WTC11 (cell line): Measurements from ENCODE around the gene SLC38A11. TPM values are rescaled to one million over a fixed set of nuclear protein-coding genes. Genes with fewer than 3 reads are reported as not detected.

Source experiments
- ATAC-seq: fragments of 200-7000 bp; cut with Tn5 transposase; 2 replicates; pipeline ENCODE4 v1.10.0; 2021; ENCODE audit warnings: mild to moderate bottlenecking, moderate library complexity
- CTCF ChIA-PET: fragments of 300-600 bp; sonication (Branson Sonifier 250); formaldehyde crosslinking; loops from one replicate; lab custom pipeline; 2021; ENCODE audit warnings: antibody characterized with exemption; lab: Charles Lee
- POLR2A ChIA-PET: fragments of 350-600 bp; sonication (Branson Sonifier 250); formaldehyde crosslinking; loops from one replicate; lab custom pipeline; 2021; ENCODE audit warnings: antibody characterized with exemption; lab: Charles Lee
- DNase-seq: peaks from one replicate; pipeline ENCODE4 v3.0.0; 2021; ENCODE audit warnings: low spot score
- H3K27ac Mint-ChIP-seq: 2 replicates; pipeline ENCODE4 v1.8.0; 2021; ENCODE audit warnings: mixed read lengths
- H3K27me3 Mint-ChIP-seq: 2 replicates; pipeline ENCODE4 v1.8.0; 2021; ENCODE audit warnings: low read depth, mild to moderate bottlenecking, moderate library complexity, mixed read lengths
- H3K36me3 Mint-ChIP-seq: 2 replicates; pipeline ENCODE4 v1.8.0; 2021; ENCODE audit warnings: mixed read lengths
- H3K4me1 Mint-ChIP-seq: 2 replicates; pipeline ENCODE4 v1.8.0; 2022; ENCODE audit warnings: mixed read lengths
- H3K4me3 Mint-ChIP-seq: 2 replicates; pipeline ENCODE4 v1.8.0; 2021; ENCODE audit warnings: mild to moderate bottlenecking, moderate library complexity, mixed read lengths
- H3K9me3 Mint-ChIP-seq: 2 replicates; pipeline ENCODE4 v1.8.0; 2021; ENCODE audit warnings: mixed read lengths
- AR ChIP-seq: fragments of 250-450 bp; sonication (Bioruptor Pico); IDR thresholded peaks from 2 replicates; pipeline ENCODE4 v1.9.0; 2021; ENCODE audit warnings: mild to moderate bottlenecking
- CBFB ChIP-seq: sonication (generic); formaldehyde crosslinking; IDR thresholded peaks from 2 replicates; pipeline ENCODE4 v1.8.1; 2022; ENCODE audit warnings: mild to moderate bottlenecking, low read depth, missing genetic modification reagents
- ERG ChIP-seq: fragments of 250-450 bp; sonication (Bioruptor Pico); IDR thresholded peaks from 2 replicates; pipeline ENCODE4 v1.8.0; 2021; ENCODE audit warnings: mild to moderate bottlenecking
- FOXK1 ChIP-seq: sonication (generic); formaldehyde crosslinking; IDR thresholded peaks from 2 replicates; pipeline ENCODE4 v1.8.0; 2022; ENCODE audit warnings: mild to moderate bottlenecking, moderate library complexity, missing genetic modification reagents
- FOXP4 ChIP-seq: sonication (generic); formaldehyde crosslinking; IDR thresholded peaks from 2 replicates; pipeline ENCODE4 v1.8.0; 2022; ENCODE audit warnings: mild to moderate bottlenecking, missing genetic modification reagents
- GTF2I ChIP-seq: fragments of 250-450 bp; sonication (Bioruptor Pico); conservative IDR thresholded peaks from 2 replicates; pipeline ENCODE4 v1.4.0; 2021; ENCODE audit warnings: mild to moderate bottlenecking
- MAX ChIP-seq: sonication (generic); formaldehyde crosslinking; IDR thresholded peaks from 2 replicates; pipeline ENCODE4 v1.8.0; 2022; ENCODE audit warnings: mild to moderate bottlenecking, missing genetic modification reagents
- TCF7 ChIP-seq: sonication (generic); formaldehyde crosslinking; IDR thresholded peaks from 2 replicates; pipeline ENCODE4 v1.8.0; 2022; ENCODE audit warnings: mild to moderate bottlenecking, low read depth, missing genetic modification reagents, moderate library complexity
- TEAD1 ChIP-seq: sonication (generic); formaldehyde crosslinking; IDR thresholded peaks from 2 replicates; pipeline ENCODE4 v1.8.0; 2022; ENCODE audit warnings: mild to moderate bottlenecking, missing genetic modification reagents
- ZBTB43 ChIP-seq: sonication (generic); formaldehyde crosslinking; IDR thresholded peaks from 2 replicates; pipeline ENCODE4 v1.8.1; 2023; ENCODE audit warnings: mild to moderate bottlenecking, missing genetic modification reagents
- ZNF232 ChIP-seq: sonication (generic); formaldehyde crosslinking; IDR thresholded peaks from 2 replicates; pipeline ENCODE4 v1.8.0; 2022; ENCODE audit warnings: mild to moderate bottlenecking, missing genetic modification reagents
- ZNF532 ChIP-seq: fragments of 250-450 bp; sonication (Bioruptor Pico); IDR thresholded peaks from 2 replicates; pipeline ENCODE4 v1.9.0; 2021; ENCODE audit warnings: mild to moderate bottlenecking, borderline replicate concordance
- ZNF671 ChIP-seq: fragments of 250-450 bp; sonication (Bioruptor Pico); IDR thresholded peaks from 2 replicates; pipeline ENCODE4 v1.8.0; 2021; ENCODE audit warnings: mild to moderate bottlenecking
- total RNA-seq: library from RNA; stranded (reverse); gene quantifications from 3 replicates; pipeline ENCODE4 v1.2.3, GENCODE V29; 2021
- TF ChIP-seq, protein P1 (sequence below): fragments of 250-450 bp; sonication (Bioruptor Pico); conservative IDR thresholded peaks from 2 replicates; pipeline ENCODE4 v1.9.0; 2021; ENCODE audit warnings: mild to moderate bottlenecking
- TF ChIP-seq, protein P2 (sequence below): sonication (generic); formaldehyde crosslinking; IDR thresholded peaks from 2 replicates; pipeline ENCODE4 v1.8.1; 2022; ENCODE audit warnings: mild to moderate bottlenecking, missing genetic modification reagents, moderate library complexity, borderline replicate concordance

Gene SLC38A11
- total RNA-seq, 1 experiment from 2014 or later, result not detected

DNA sequence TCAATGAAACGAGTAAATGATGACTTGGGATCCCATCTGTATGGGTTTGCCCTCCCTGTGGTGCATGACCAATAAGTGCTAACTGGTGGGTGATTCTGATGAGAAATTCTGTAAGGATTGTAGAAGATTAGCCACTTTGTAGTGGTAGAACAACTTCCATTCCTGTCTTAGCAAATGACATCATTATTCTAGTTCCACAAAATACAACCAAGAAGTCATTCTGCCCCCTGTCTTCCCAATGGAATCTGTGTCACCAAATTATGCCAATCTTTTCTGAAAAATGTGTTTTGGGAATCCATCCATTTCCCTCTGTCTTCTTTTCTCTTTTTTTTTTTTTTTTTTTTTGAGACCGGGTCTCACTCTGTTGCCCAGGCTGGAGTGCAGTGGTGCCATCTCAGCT is 48.4 kb downstream of the SLC38A11 start:
- Mint-ChIP-seq H3K27me3 (no peaks in the 10 kb centered on the region), H3K36me3 (no peaks in the 10 kb centered on the region), H3K4me3 (no peak overlapping the region), H3K27ac (no peak overlapping the region), H3K4me1 (peaks cover 8% of the 10 kb centered on the region), H3K9me3 (no peaks in the 10 kb centered on the region)
- ATAC-seq, result no peak
- ChIA-PET CTCF (interaction anchor here (0.7 kb wide), 1 partner anchor 16 kb away, joined by 5 read pairs; no protein-coding TSS in a partner anchor), POLR2A (no interaction called here)
- TF ChIP-seq, protein P1, sequence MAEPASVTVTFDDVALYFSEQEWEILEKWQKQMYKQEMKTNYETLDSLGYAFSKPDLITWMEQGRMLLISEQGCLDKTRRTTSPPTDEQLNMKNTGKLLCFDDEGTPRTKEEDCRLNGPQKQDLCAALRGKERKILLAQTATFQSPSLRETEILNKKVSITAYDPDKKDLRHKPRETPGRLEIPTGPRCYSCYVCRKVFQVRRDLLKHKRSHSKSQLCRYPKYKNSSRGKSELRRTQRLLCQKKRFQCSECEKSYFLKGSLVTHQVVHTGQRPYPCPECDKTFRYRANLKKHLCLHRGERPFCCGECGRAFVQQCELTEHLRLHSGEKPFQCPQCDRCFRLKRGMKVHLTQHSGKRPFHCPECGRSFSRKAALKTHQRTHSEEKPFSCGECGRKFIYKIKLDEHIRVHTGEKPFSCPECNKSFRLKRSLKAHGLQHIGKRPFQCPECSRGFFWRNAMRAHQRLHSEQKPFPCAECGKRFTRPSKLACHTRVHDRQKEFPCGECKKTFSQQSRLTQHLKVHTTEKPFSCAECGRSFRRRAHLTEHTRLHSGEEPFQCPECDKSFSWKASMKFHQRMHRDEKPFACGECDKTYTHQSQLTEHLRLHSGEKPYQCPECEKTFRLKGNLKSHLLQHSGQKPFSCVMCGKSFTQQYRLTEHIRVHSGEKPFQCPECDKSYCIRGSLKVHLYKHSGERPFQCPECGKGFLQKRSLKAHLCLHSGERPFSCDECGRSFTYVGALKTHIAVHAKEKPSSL (CRISPR knock-in tag), result no peak
- no peak for TF ChIP-seq GTF2I (CRISPR knock-in tag)
- TF ChIP-seq FOXP4, result no peak
- TF ChIP-seq, protein P2, sequence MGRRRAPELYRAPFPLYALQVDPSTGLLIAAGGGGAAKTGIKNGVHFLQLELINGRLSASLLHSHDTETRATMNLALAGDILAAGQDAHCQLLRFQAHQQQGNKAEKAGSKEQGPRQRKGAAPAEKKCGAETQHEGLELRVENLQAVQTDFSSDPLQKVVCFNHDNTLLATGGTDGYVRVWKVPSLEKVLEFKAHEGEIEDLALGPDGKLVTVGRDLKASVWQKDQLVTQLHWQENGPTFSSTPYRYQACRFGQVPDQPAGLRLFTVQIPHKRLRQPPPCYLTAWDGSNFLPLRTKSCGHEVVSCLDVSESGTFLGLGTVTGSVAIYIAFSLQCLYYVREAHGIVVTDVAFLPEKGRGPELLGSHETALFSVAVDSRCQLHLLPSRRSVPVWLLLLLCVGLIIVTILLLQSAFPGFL (CRISPR knock-in tag), result no peak
- no peak for TF ChIP-seq FOXK1 (CRISPR knock-in tag)
- no peak for TF ChIP-seq AR (CRISPR knock-in tag)
- TF ChIP-seq ZNF232 (CRISPR knock-in tag), result no peak
- no peak for TF ChIP-seq TCF7
- TF ChIP-seq ERG (CRISPR knock-in tag), result no peak
- no peak for TF ChIP-seq ZNF671 (CRISPR knock-in tag)
- DNase-seq, result no peak

DNA sequence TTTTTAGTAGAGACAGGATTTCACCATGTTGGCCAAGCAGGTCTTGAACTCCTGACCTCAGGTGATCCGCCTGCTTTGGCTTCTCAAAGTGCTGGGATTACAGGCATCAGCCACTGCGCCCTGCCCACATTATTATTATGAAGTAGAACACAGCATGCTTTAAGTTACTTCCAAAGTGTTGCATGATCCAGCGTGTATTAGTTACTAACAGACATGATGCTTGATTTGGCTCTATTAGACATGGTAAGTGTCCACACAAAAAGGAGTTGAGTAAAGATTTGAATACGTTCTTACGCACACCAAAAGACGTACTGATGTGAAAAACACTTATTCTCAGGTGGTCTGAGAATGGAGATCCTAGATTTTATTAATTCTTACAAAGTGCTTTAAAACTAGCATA is 50.0 kb downstream of the SLC38A11 start:
- CTCF ChIA-PET, result no interaction called here

More for the DNA sequence above, 50.0 kb downstream of the SLC38A11 start:
- Mint-ChIP-seq H3K4me1 (peaks cover 4% of the 10 kb centered on the region; the same call in 1 of the 2 replicates), H3K27ac (no peak overlapping the region), H3K9me3 (peaks cover 1% of the 10 kb centered on the region), H3K4me3 (no peak overlapping the region), H3K36me3 (no peaks in the 10 kb centered on the region), H3K27me3 (no peaks in the 10 kb centered on the region)
- TF ChIP-seq TEAD1 (CRISPR knock-in tag), result no peak
- no peak for TF ChIP-seq ZBTB43
- TF ChIP-seq MAX, result no peak
- TF ChIP-seq ZNF532, result no peak
- no peak for TF ChIP-seq CBFB (CRISPR knock-in tag)
- DNase-seq (no peak), ATAC-seq (no peak)
- POLR2A ChIA-PET, result no interaction called here
